Transverse colon (tissue), 4 donors: ENCODE data around the gene POLK. TPM values are rescaled to one million over a fixed set of nuclear protein-coding genes. Genes with fewer than 3 reads are reported as not detected.

Experiments used
- DNase-seq: peaks from one replicate; pipeline ENCODE4 v3.0.0-alpha.2; 2019
- H3K27ac ChIP-seq, 4 donors: fragments of 200-600 bp; sonication (generic); 2 replicates each; pipeline ENCODE4 v1.5.1; 2016 to 2018; ENCODE audit warnings: inconsistent platforms in 4 of 4
- H3K27me3 ChIP-seq: fragments of 200-600 bp; sonication (generic); 2 replicates; pipeline ENCODE4 v1.5.1; 2017; ENCODE audit warnings: inconsistent platforms
- H3K36me3 ChIP-seq, 4 donors: fragments of 200-600 bp; sonication (generic); 2 replicates each; pipeline ENCODE4 v1.5.1; 2017 to 2019; ENCODE audit warnings: inconsistent platforms in 4 of 4
- H3K4me1 ChIP-seq, 4 donors: fragments of 200-600 bp; sonication (generic); 2 replicates each; pipeline ENCODE4 v1.5.1; 2017 to 2020; ENCODE audit warnings: inconsistent platforms in 4 of 4
- H3K4me3 ChIP-seq, 4 donors: fragments of 200-600 bp; sonication (generic); 1 replicate in 1 of 4; 2 replicates in 3 of 4; pipeline versions ENCODE4 v1.5.1 to v1.6.1; 2017 to 2019; ENCODE audit warnings: inconsistent platforms in 4 of 4
- H3K9me3 ChIP-seq, 2 donors: fragments of 200-600 bp; sonication (generic); 2 replicates each; pipeline ENCODE4 v1.5.1; 2017 to 2019; ENCODE audit warnings: inconsistent platforms in 2 of 2
- CTCF ChIP-seq, 5 experiments: fragments of 200-600 bp in 3 of 5; fragments of 450-650 bp in 2 of 5; sonication (generic) in 3 of 5; IDR thresholded peaks; 1 replicate in 2 of 5; 2 replicates in 3 of 5; pipeline ENCODE4 v1.5.1; 2016 to 2017; ENCODE audit warnings: antibody characterized with exemption in 5 of 5, inconsistent platforms in 3 of 5, mild to moderate bottlenecking in 2 of 5, moderate library complexity in 1 of 5
- EP300 ChIP-seq: sonication (generic); formaldehyde crosslinking; IDR thresholded peaks from one replicate; pipeline ENCODE4 v1.6.1; 2017; ENCODE audit warnings: antibody characterized with exemption, low read depth
- POLR2A ChIP-seq: fragments of 450-650 bp; IDR thresholded peaks from one replicate; pipeline ENCODE4 v1.6.1; 2016; ENCODE audit warnings: antibody characterized with exemption, mild to moderate bottlenecking, moderate library complexity
- POLR2AphosphoS5 ChIP-seq, 3 donors: sonication (generic); formaldehyde crosslinking; IDR thresholded peaks; one replicate each; pipeline ENCODE4 v1.6.1; 2016; ENCODE audit warnings: antibody characterized with exemption in 3 of 3
- WGBS, 2 donors: methylation state at CpG; one replicate each; pipeline ENCODE4 v1.1.5; 2018; ENCODE audit warnings: low coverage in 1 of 2; 5-methylcytosine and 5-hydroxymethylcytosine counted together
- in situ Hi-C, 4 donors: fragments of 200-750 bp; cut with MboI; loops; one replicate each; pipeline versions ENCODE4 v1.15.0 to v1.15.1; 2017; ENCODE audit warnings: low sequenced_read_pairs in 3 of 4, low pct_ligation_motif_present in 1 of 4, low pct_unique_long_range_greater_than_20kb in 1 of 4
- intact Hi-C: fragments of 100-400 bp; cut with DNase I; formaldehyde crosslinking; loops from one replicate; pipeline ENCODE4 v1.15.1; 2023; ENCODE audit warnings: low total_unique reads
- total RNA-seq, 4 donors: library from RNA; depleted of rRNA; stranded (reverse); fragments of >200 nt; gene quantifications; one replicate each; pipeline ENCODE4 v1.1.0, GENCODE V29; 2016

Gene POLK
- total RNA-seq, 4 donors from 2014 or later, result 5.4 to 30.2 (median 18.5) TPM

- peaks cover 6 to 22% (median 9%) of the 10 kb centered on the region in 4 donors for H3K4me1 ChIP-seq
- no peak overlapping the region for H3K4me3 ChIP-seq
- H3K27ac ChIP-seq, result peak overlapping the region; percentile 54 to 65 (median 64)
- intact Hi-C loops (no loop called here), in situ Hi-C loops (no loop called here)
- H3K9me3 ChIP-seq, result peaks cover 0 to 9% of the 10 kb centered on the region in 2 donors
- DNase-seq, result no peak
- TF ChIP-seq EP300 (no peak), CTCF (IDR thresholded peaks at IDR 0.05) (no peak), POLR2AphosphoS5 (IDR thresholded peaks at IDR 0.05) (peak; percentile 34 to 49 (median 41)), POLR2A (no peak)
- 59 to 60% methylated on average over 5 to 6 of the region's 6 CpGs for WGBS, 2 donors
- no peaks in the 10 kb centered on the region for H3K27me3 ChIP-seq
- no peaks in the 10 kb centered on the region for H3K36me3 ChIP-seq
Observed at GRCh38 chr5:75566710-75567309, 55.1 kb downstream of the POLK start.

DNA sequence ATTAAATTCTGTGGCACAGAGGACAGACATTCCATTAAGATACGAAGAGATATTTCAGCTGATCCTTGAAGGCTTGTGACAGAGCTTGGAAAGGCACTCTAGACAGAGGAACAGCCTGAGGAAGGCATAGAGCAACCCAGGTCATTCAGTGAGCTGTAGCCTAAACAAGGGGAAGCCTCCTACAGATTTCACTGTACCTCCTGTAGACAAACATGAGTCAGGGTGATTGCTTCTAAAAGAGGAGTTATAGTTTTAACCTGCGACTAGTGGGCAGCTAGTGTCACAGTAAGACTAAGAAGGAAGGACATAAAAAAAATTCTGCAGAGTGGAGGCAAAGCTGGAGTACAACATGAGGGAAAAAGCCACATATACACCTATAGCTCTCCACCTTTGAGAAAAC, 56.0 kb downstream of the POLK start:
- Histone ChIP-seq H3K27ac (peak overlapping the region in 2 of 4 donors; percentile 54 to 63), H3K36me3 (no peaks in the 10 kb centered on the region), H3K27me3 (no peaks in the 10 kb centered on the region), H3K4me3 (no peak overlapping the region), H3K4me1 (peaks cover 6 to 22% (median 9%) of the 10 kb centered on the region in 4 donors), H3K9me3 (peaks cover 0 to 8% of the 10 kb centered on the region in 2 donors)
- no peak for DNase-seq
- 53 to 66% methylated on average over 2 of the region's 2 CpGs for WGBS, 2 donors
- no peak for TF ChIP-seq CTCF (IDR thresholded peaks at IDR 0.05)
- no peak for TF ChIP-seq EP300
- TF ChIP-seq POLR2AphosphoS5 (IDR thresholded peaks at IDR 0.05), result no peak
- in situ Hi-C loops, result no loop called here
- intact Hi-C loops, result no loop called here

DNA sequence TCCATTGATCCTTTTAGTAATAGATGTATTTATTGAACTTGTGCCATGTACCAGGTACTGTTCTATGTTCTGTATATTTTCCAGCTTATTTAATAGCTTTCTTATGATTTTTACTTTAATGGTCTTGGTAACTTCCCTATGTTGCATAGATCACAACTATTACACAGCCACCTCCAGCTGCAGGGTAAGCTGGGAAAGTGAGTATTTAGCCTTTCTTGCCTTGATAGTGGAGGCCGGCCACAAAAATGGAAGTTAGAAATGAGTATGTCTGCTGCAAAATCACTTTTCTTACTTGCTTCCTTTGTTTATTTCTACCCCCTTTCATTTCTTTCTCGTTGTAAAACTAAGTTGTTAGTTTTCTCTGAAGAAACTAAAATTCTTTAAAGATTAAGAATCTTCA, 56.5 kb downstream of the POLK start:
- intact Hi-C loops (no loop called here), in situ Hi-C loops (no loop called here)
- H3K27me3 ChIP-seq, result no peaks in the 10 kb centered on the region
- no peak for DNase-seq
- peaks cover 0 to 3% of the 10 kb centered on the region in 2 donors for H3K9me3 ChIP-seq
- H3K36me3 ChIP-seq, result no peaks in the 10 kb centered on the region
- peaks cover 6 to 22% (median 9%) of the 10 kb centered on the region in 4 donors for H3K4me1 ChIP-seq
- TF ChIP-seq CTCF (IDR thresholded peaks at IDR 0.05) (no peak), POLR2AphosphoS5 (IDR thresholded peaks at IDR 0.05) (no peak), POLR2A (no peak), EP300 (no peak)
- no peak overlapping the region for H3K27ac ChIP-seq
- no peak overlapping the region for H3K4me3 ChIP-seq
- 64 to 67% methylated on average over 2 of the region's 2 CpGs for WGBS, 2 donors

DNA sequence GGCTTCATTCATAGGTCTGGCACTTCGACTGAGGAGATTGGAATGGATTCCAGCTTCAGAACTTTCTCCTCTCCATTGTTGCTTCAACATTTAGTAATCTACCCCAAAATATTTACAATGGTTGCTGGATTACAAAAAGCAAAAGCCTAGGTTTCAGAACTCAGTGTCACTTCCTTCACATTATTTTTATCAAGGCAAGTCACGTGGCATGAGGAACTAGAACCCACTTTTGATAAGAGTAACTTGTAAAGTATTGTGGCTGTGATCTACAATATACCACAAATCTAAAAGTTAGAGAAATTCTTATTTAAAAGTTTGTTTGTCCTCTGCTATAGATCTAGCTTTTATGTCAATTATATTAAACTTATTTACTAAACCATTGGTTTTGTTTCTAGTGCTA, 59.9 kb downstream of the POLK start:
- no peak for DNase-seq

More for the DNA sequence above, 59.9 kb downstream of the POLK start:
- Histone ChIP-seq H3K4me3 (no peak overlapping the region), H3K9me3 (no peaks in the 10 kb centered on the region), H3K27ac (no peak overlapping the region), H3K4me1 (peaks cover 4 to 19% (median 8%) of the 10 kb centered on the region in 4 donors), H3K27me3 (no peaks in the 10 kb centered on the region), H3K36me3 (peaks cover 0 to 2% (median 0%) of the 10 kb centered on the region in 4 donors)
- WGBS, 2 donors, result 78 to 83% methylated on average over 2 of the region's 2 CpGs
- TF ChIP-seq POLR2A (no peak), POLR2AphosphoS5 (IDR thresholded peaks at IDR 0.05) (no peak), EP300 (no peak), CTCF (IDR thresholded peaks at IDR 0.05) (no peak)
- intact Hi-C loops, result no loop called here
- in situ Hi-C loops, result no loop called here
